WI38 (cell line): ENCODE measurements around the gene ALMS1.

Source experiments
- H3K4me3 ChIP-seq: 2 replicates; pipeline ENCODE4 v1.5.1; 2011; ENCODE audit warnings: low read depth, mild to moderate bottlenecking, control low read depth, low read length
- TF ChIP-seq, protein P1 (sequence below): IDR thresholded peaks from 2 replicates; pipeline ENCODE4 v1.5.1; 2012; ENCODE audit warnings: low read depth, mild to moderate bottlenecking, control low read depth, low read length

ALMS1 gene

DNA sequence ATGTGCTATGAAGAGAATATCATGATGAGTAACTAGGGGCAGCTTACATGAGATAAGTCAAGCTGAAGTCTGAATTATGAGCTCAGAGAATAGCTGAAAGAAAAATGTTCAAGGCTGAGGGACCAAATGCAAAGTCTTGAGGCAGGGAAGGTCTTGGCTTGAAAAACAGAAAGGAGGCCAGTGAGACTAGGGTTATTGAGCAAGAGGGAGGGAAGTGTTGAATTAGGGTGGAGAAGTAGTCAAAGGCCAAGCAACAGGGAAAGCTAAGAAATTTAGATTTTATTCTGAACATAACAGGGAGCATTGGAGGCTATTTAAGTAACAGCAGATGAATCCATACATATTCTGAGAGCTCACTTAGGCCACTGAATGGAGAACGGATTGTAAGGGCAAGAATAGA is 11.4 kb upstream of the ALMS1 start:
- no peak overlapping the region for H3K4me3 ChIP-seq
- TF ChIP-seq, protein P1, sequence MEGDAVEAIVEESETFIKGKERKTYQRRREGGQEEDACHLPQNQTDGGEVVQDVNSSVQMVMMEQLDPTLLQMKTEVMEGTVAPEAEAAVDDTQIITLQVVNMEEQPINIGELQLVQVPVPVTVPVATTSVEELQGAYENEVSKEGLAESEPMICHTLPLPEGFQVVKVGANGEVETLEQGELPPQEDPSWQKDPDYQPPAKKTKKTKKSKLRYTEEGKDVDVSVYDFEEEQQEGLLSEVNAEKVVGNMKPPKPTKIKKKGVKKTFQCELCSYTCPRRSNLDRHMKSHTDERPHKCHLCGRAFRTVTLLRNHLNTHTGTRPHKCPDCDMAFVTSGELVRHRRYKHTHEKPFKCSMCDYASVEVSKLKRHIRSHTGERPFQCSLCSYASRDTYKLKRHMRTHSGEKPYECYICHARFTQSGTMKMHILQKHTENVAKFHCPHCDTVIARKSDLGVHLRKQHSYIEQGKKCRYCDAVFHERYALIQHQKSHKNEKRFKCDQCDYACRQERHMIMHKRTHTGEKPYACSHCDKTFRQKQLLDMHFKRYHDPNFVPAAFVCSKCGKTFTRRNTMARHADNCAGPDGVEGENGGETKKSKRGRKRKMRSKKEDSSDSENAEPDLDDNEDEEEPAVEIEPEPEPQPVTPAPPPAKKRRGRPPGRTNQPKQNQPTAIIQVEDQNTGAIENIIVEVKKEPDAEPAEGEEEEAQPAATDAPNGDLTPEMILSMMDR: no peak

DNA sequence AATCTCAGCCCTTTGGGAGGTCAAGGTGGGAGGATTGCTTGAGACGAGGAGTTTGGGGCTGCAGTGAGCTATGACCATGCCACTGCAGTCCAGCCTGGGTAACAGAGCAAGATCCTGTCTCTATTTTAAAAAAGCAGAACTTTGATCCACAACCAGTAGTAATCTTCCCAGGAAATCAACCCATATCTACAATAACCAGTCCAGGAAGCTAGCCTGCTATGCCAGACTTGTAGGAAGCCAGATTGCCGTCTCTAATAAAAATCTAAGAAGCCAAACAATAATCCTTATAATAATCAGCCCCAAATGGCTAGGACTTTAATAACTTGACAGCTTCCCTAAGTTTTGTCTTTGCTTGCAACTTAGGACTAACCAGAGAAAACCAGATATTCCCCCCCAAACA is 9.0 kb upstream of the ALMS1 start:
- H3K4me3 ChIP-seq: no peak overlapping the region
- TF ChIP-seq, protein P1: no peak

DNA sequence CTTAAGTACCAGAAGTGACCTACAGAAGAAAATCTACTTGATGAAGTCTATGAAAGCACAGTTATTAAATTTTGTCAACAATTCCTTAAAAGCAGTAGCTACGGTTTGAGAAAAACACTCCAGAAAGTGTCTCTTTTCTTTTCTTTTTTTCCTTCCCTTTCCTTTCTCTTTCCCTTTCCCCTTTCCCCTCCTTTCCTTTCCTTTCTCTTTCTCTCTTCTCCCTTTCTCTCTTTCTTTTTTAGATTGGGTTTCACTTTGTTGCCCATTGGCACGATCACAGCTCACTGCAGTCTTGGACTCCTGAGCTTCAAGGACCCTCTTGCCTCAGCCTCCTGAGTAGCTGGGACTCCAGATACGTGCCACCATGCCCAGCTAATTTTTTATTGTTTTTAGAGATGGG is 2.6 kb upstream of the ALMS1 start:
- TF ChIP-seq, protein P1: no peak
- no peak overlapping the region for H3K4me3 ChIP-seq

- TF ChIP-seq, protein P1: no peak
- H3K4me3 ChIP-seq: peak overlapping the region; percentile 90
These were observed 523 bp upstream of the ALMS1 start for GRCh38 chr2:73385123-73385503.

GRCh38 chr2:73386342-73386868 is 769 bp downstream of the ALMS1 start:
- peak overlapping the region; percentile 90 for H3K4me3 ChIP-seq
- TF ChIP-seq, protein P1: 0 out of 2 replicates have a peak, but pooled peaks have one; percentile 26

GRCh38 chr2:73386894-73387636 is 1.4 kb downstream of the ALMS1 start:
- TF ChIP-seq, protein P1: no peak
- peak overlapping the region; percentile 90 for H3K4me3 ChIP-seq

DNA sequence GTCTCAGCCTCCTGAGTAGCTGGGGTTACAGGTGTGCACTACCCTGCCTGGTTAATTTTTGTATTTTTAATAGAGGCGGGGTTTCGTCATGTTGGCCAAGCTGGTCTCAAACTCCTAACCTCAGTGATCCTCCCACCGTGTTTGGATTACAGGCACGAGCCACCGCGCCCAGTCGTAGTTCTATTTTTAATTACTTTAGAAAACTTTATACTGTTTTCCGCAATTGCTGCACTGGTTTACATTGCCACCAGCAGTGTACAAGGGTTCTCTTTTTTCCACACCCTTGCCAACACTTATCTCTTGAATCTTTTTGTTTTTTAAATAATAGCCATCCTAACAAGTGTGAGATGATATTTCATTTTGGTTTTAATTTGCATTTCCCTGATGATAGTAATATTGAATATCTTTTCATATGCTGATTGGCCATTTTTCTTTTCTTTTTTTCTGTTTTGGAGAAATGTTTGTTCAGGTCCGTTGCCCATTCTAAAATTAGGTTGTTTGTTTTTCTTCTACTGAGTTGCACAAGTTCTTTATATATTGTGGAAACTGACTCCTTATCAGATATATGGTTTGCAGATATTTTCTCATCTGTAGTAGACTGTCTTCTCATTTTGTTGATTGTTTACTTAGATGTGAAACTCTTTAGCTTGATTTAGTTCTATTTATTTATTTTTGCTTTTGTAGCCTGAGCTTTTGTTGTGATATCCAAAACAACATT is 16.9 kb downstream of the ALMS1 start:
- TF ChIP-seq, protein P1: no peak
- H3K4me3 ChIP-seq: no peak overlapping the region
